Neuronal stem cell (in vitro differentiated cells): ENCODE results near the gene KLHL22.
A peak's percentile ranks its signal among the peaks of the same experiment; 100 is the strongest.

Experiments
- DNase-seq: peaks from one replicate; pipeline ENCODE4 v3.0.0-alpha.2; 2013; ENCODE audit warnings: low spot score
- H2AFZ ChIP-seq: one replicate; pipeline ENCODE4 v1.6.1; 2013; ENCODE audit warnings: mild to moderate bottlenecking, low read length, inconsistent platforms
- H2AK5ac ChIP-seq: 2 replicates; pipeline ENCODE4 v1.6.1; 2013; ENCODE audit warnings: low read depth, mild to moderate bottlenecking, inconsistent platforms, low read length, moderate library complexity, mixed read lengths
- H2BK120ac ChIP-seq: 2 replicates; pipeline ENCODE4 v1.6.1; 2013; ENCODE audit warnings: low read depth, mild to moderate bottlenecking, inconsistent platforms, low read length, moderate library complexity, mixed read lengths
- H2BK12ac ChIP-seq: one replicate; pipeline ENCODE4 v1.6.1; 2013; ENCODE audit warnings: low read length, inconsistent platforms
- H2BK15ac ChIP-seq: 2 replicates; pipeline ENCODE4 v1.6.1; 2013; ENCODE audit warnings: mild to moderate bottlenecking, low read length, inconsistent platforms, mixed read lengths
- H2BK5ac ChIP-seq: one replicate; pipeline ENCODE4 v1.6.1; 2013; ENCODE audit warnings: inconsistent platforms, mild to moderate bottlenecking, low read length, moderate library complexity
- H3K14ac ChIP-seq: one replicate; pipeline ENCODE4 v1.6.1; 2013; ENCODE audit warnings: low read length, inconsistent platforms
- H3K18ac ChIP-seq: 2 replicates; pipeline ENCODE4 v1.6.1; 2013; ENCODE audit warnings: low read length, inconsistent platforms
- H3K23ac ChIP-seq: 2 replicates; pipeline ENCODE4 v1.6.1; 2013; ENCODE audit warnings: low read depth, mild to moderate bottlenecking, mixed read lengths, low read length, inconsistent platforms; ENCODE audit not compliant: poor library complexity
- H3K27ac ChIP-seq: replicated peaks from 3 replicates; pipeline ENCODE4 v1.5.1; 2013; ENCODE audit warnings: low read length, inconsistent platforms
- H3K27me3 ChIP-seq, 3 experiments: 2 replicates each; pipeline ENCODE4 v1.6.1; 2013; ENCODE audit warnings: low read length in 3 of 3, mild to moderate bottlenecking in 2 of 3, inconsistent platforms in 1 of 3, low read depth in 1 of 3, mixed read lengths in 1 of 3, moderate library complexity in 1 of 3; ENCODE audit not compliant: control insufficient read depth in 3 of 3, insufficient read depth in 3 of 3
- H3K36me3 ChIP-seq, 2 donors: replicated peaks in 1 of 2; 2 replicates each; pipeline ENCODE4 v1.6.1; 2013; ENCODE audit warnings: low read length in 2 of 2; ENCODE audit not compliant: control insufficient read depth in 2 of 2, insufficient read depth in 2 of 2
- H3K4ac ChIP-seq: 2 replicates; pipeline ENCODE4 v1.6.1; 2013; ENCODE audit warnings: inconsistent platforms, mild to moderate bottlenecking, low read length, moderate library complexity
- H3K4me1 ChIP-seq, 2 donors: 1 replicate in 1 of 2; 2 replicates in 1 of 2; pipeline ENCODE4 v1.6.1; 2013; ENCODE audit warnings: low read length in 2 of 2, low read depth in 1 of 2; ENCODE audit not compliant: control insufficient read depth in 2 of 2, insufficient read depth in 1 of 2
- H3K4me2 ChIP-seq: one replicate; pipeline ENCODE4 v1.6.1; 2013; ENCODE audit warnings: mild to moderate bottlenecking, low read length, inconsistent platforms; ENCODE audit not compliant: insufficient read depth, poor library complexity, severe bottlenecking
- H3K4me3 ChIP-seq, 2 donors: 2 replicates each; pipeline ENCODE4 v1.5.1; 2013; ENCODE audit warnings: low read length in 2 of 2, mild to moderate bottlenecking in 2 of 2, inconsistent platforms in 1 of 2, moderate library complexity in 1 of 2
- H3K79me1 ChIP-seq: one replicate; pipeline ENCODE4 v1.6.1; 2013; ENCODE audit warnings: low read depth, mild to moderate bottlenecking, inconsistent platforms, low read length, moderate library complexity
- H3K9ac ChIP-seq: one replicate; pipeline ENCODE4 v1.6.1; 2013; ENCODE audit warnings: mild to moderate bottlenecking, low read depth, low read length, inconsistent platforms; ENCODE audit not compliant: poor library complexity
- H3K9me3 ChIP-seq, 2 donors: replicated peaks in 1 of 2; 2 replicates each; pipeline versions ENCODE3 to v1.6.1; 2013; ENCODE audit warnings: low read length in 2 of 2, mild to moderate bottlenecking in 2 of 2, inconsistent platforms in 1 of 2, low read depth in 1 of 2, mixed read lengths in 1 of 2, moderate library complexity in 1 of 2; ENCODE audit not compliant: control insufficient read depth in 2 of 2, insufficient read depth in 1 of 2
- H4K8ac ChIP-seq: one replicate; pipeline ENCODE4 v1.6.1; 2013; ENCODE audit warnings: low read depth, mild to moderate bottlenecking, inconsistent platforms, low read length, moderate library complexity
- H4K91ac ChIP-seq: one replicate; pipeline ENCODE4 v1.6.1; 2013; ENCODE audit warnings: low read length, low read depth, mild to moderate bottlenecking, inconsistent platforms; ENCODE audit not compliant: poor library complexity
- WGBS, 2 donors: extraction: QIAGEN DNeasy Blood & Tissue Kit; methylation state at CpG; one replicate each; pipeline ENCODE4 v1.1.7; 2013; ENCODE audit warnings: missing lambda C conversion rate in 2 of 2, mixed read lengths in 1 of 2; ENCODE audit not compliant: insufficient read length in 2 of 2, insufficient replicate concordance in 1 of 2; ENCODE audit errors: extremely low coverage in 2 of 2; 5-methylcytosine and 5-hydroxymethylcytosine counted together

The KLHL22 gene

DNA sequence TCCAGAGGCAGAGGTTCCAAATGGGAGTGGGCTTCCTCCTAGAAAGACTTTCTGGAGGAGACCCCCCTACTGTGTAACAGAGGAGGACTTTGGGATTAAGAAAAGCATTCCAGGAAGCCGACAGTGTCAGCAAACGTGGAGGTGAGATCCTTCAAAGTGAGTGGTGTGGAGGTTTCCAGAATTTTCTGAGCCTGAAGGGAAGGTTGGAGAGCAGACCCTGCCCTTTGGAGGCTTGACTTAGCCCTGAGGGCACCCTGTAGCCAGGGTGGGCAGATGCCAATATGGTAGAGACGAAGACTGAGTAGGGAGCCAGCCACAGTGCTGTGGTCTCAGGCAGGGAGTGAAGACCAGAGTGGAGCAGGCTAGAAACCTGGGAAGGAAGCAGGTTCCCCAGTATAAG lies 1.8 kb upstream of the KLHL22 start:
- H2BK5ac ChIP-seq, result no peak overlapping the region
- no peaks in the 10 kb centered on the region for H3K9me3 ChIP-seq
- peaks cover 0 to 5% (median 0%) of the 10 kb centered on the region in 3 experiments for H3K27me3 ChIP-seq
- H4K91ac ChIP-seq, result no peak overlapping the region
- no peak overlapping the region for H2AFZ ChIP-seq
- WGBS, 2 donors, result no CpG with 5 or more reads among the region's 3 CpGs
- H3K4me3 ChIP-seq, result no peak overlapping the region
- no peak overlapping the region for H3K4me2 ChIP-seq
- no peak overlapping the region for H3K4ac ChIP-seq
- H4K8ac ChIP-seq, result no peak overlapping the region
- H3K27ac ChIP-seq, result no peak overlapping the region
- no peak overlapping the region for H2BK120ac ChIP-seq
- H2BK15ac ChIP-seq, result no peak overlapping the region
- H3K9ac ChIP-seq, result no peak overlapping the region
- peaks cover 7 to 26% of the 10 kb centered on the region in 2 donors for H3K36me3 ChIP-seq
- peaks cover 3 to 7% of the 10 kb centered on the region in 2 donors for H3K4me1 ChIP-seq
- peak overlapping the region; percentile 6 for H2AK5ac ChIP-seq
- DNase-seq, result no peak
- H3K23ac ChIP-seq, result peak overlapping the region; percentile 52
- peaks cover 11% of the 10 kb centered on the region for H3K79me1 ChIP-seq
- H3K18ac ChIP-seq, result no peak overlapping the region
- no peak overlapping the region for H3K14ac ChIP-seq
- H2BK12ac ChIP-seq, result no peak overlapping the region

DNA sequence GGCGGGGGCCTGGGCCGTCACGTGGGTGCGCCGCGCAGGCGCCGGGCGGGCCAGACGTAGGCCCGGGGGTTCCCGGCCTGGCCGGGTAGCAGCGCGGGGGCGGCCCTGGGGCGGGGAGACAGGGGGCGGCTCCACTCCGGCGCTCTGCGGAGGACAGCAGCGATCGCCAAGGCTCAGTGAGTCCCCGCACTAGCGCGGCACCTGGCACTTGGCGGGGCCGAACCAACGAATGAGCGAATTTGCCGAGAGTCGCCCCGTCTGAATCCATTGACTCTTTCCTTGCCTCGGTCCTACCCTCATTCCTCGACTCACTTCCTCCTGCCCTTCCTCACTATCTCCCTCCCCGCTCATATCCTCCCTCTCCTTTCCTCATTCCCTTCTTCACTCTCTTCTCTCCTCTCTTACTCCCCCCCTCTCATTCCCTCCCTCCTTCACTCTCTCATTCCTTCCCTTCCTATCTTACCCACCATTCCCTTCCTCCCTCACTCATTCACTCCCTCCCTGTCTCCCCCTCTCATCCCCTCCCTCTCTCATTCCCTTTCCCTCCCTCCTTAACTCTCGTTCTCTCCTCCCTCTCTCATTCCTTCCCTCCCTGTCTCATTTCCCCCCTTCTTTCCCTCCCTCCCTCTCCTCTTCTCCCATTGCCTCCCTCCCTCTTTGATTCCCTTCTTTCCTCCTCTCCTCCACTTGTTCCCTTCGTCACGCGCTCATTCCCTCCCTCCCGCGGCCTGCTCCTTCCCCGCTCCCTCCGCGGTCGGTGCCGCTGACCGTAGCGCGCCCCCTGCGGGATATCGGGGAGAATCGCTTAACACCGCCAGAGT lies 476 bp upstream of the KLHL22 start:
- WGBS, 2 donors, result 100% methylated on average over 2 of the region's 54 CpGs; no CpG with 5 or more reads in 1 of the 2 donors
- peak overlapping the region; percentile 77 for H3K4me2 ChIP-seq
- peak overlapping the region; percentile 83 for H2BK15ac ChIP-seq
- H3K9me3 ChIP-seq, result no peaks in the 10 kb centered on the region
- peaks cover 15% of the 10 kb centered on the region for H3K79me1 ChIP-seq
- peak overlapping the region; percentile 99 for H3K23ac ChIP-seq
- peak overlapping the region; percentile 95 for H2BK5ac ChIP-seq
- peak overlapping the region; percentile 64 to 82 for H3K4me3 ChIP-seq
- H2AK5ac ChIP-seq, result no peak overlapping the region
- H3K14ac ChIP-seq, result peak overlapping the region; percentile 82
- peaks cover 0 to 5% (median 0%) of the 10 kb centered on the region in 3 experiments for H3K27me3 ChIP-seq
- peak overlapping the region; percentile 98 for H3K18ac ChIP-seq
- H4K91ac ChIP-seq, result no peak overlapping the region
- peak overlapping the region; percentile 90 for H2AFZ ChIP-seq
- peaks cover 3 to 7% of the 10 kb centered on the region in 2 donors for H3K4me1 ChIP-seq
- H3K36me3 ChIP-seq, result peaks cover 5 to 19% of the 10 kb centered on the region in 2 donors
- H4K8ac ChIP-seq, result no peak overlapping the region
- no peak overlapping the region for H3K4ac ChIP-seq
- peak; percentile 89 for DNase-seq
- peak overlapping the region; percentile 85 for H3K9ac ChIP-seq
- H3K27ac ChIP-seq, result peak overlapping the region; percentile 84
- no peak overlapping the region for H2BK120ac ChIP-seq
- no peak overlapping the region for H2BK12ac ChIP-seq

DNA sequence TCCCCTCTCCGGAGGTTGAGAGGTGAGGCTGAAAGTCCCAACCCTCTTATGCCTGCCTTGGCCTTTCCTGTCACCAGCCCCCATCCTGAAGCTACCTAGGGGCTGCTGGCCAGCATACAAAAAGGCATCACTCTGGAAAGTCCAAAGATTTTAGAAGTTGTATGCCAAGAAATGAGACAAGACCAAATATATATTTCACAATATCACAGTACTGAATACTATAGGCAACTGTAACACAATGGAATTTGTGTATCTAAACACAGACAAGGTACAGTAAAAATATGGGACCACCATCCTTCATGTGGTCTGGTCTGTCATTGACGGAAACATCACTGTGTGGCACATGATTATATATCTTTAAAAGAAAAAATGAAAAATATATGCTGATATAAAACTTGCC lies 4.2 kb downstream of the KLHL22 start:
- Histone ChIP-seq H3K9me3 (peaks cover 0 to 3% of the 10 kb centered on the region in 2 donors), H3K36me3 (peaks cover 9 to 24% of the 10 kb centered on the region in 2 donors), H4K8ac (no peak overlapping the region), H2BK12ac (no peak overlapping the region), H3K14ac (no peak overlapping the region), H3K9ac (no peak overlapping the region), H3K4me2 (no peak overlapping the region), H2BK5ac (no peak overlapping the region), H2AFZ (no peak overlapping the region), H2BK15ac (no peak overlapping the region), H3K18ac (no peak overlapping the region), H3K79me1 (peaks cover 20% of the 10 kb centered on the region), H4K91ac (no peak overlapping the region), H3K27me3 (peaks cover 0 to 5% (median 0%) of the 10 kb centered on the region in 3 experiments), H3K4me1 (no peaks in the 10 kb centered on the region), H2AK5ac (no peak overlapping the region), H3K4ac (no peak overlapping the region), H2BK120ac (no peak overlapping the region), H3K4me3 (no peak overlapping the region), H3K23ac (peak overlapping the region; percentile 43), H3K27ac (no peak overlapping the region)
- WGBS, 2 donors, result no CpG with 5 or more reads among the region's 2 CpGs
- DNase-seq, result no peak

DNA sequence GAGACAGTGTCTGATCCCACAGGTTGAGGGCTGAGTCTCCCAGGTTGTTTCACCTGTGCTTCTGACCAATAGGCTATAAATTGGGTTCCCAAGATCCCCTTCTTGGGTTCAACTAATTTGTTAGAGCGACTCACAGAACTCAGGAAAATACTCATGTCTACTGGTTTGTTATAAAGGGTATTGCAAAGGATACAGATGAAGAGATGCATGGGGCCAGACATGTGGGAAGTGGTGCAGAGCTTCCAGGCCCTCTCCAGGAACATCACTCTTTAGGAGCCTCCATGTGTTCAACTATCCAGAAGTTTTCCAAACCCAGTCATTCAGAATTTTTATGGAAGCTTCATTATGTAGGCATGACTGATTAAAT lies 4.7 kb downstream of the KLHL22 start:
- no CpG with 5 or more reads among the region's 1 CpG for WGBS, 2 donors
- H3K23ac ChIP-seq, result peak overlapping the region; percentile 47

More for the DNA sequence above, 4.7 kb downstream of the KLHL22 start:
- Histone ChIP-seq H3K27me3 (peaks cover 0 to 5% (median 0%) of the 10 kb centered on the region in 3 experiments), H3K27ac (no peak overlapping the region), H3K36me3 (peaks cover 9 to 27% of the 10 kb centered on the region in 2 donors), H3K9ac (no peak overlapping the region), H2BK12ac (no peak overlapping the region), H3K4me3 (no peak overlapping the region), H4K91ac (no peak overlapping the region), H3K9me3 (peaks cover 0 to 3% of the 10 kb centered on the region in 2 donors), H3K14ac (no peak overlapping the region), H2AFZ (no peak overlapping the region), H3K4me2 (no peak overlapping the region), H3K18ac (no peak overlapping the region), H4K8ac (no peak overlapping the region), H3K4ac (no peak overlapping the region), H2BK15ac (no peak overlapping the region), H3K4me1 (no peaks in the 10 kb centered on the region), H2BK120ac (no peak overlapping the region), H2AK5ac (no peak overlapping the region), H3K79me1 (peaks cover 20% of the 10 kb centered on the region), H2BK5ac (no peak overlapping the region)
- DNase-seq, result no peak
